HG03097 (cell line): ENCODE data around the gene ZNF416.

Source experiments
- ATAC-seq: cut with Tn5 transposase; IDR thresholded peaks from one replicate; pipeline ENCODE4 v1.9.1; 2021; ENCODE audit not compliant: unreplicated experiment, low FRiP score

ZNF416 gene

DNA sequence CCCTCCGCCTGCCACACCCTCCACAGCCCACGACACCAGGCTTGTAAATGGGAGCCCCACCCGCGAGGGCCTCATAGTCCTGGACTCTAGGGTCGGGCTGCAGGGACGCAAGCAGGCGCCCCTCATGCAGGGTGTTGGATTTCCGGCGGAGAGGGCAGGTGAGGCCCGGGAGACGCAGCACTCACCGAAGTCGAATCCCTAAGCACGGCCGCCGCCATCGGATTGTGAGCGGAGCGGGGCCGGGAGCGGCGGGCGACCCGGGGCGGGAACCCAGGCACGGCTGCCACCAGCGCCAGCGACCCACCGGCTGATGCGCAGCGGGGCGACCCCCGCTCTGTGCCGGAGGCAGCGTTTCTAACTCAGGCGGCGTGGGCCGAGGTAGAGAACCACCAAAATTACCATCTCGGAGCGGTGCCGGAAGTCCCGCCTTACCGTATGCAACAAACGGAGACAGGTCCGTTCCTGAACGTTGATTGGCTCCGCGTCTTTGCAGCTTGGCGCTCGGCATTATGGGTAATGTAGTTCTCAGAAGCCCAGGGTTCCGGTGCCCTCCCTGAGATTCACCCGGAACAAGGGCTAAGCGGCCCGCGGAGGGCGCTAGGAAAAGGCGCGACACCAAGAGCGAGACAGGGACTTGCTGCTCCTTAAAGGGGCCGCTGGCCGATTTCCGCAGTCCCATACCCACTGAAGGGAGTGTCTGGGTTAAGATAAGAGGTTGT is at the start of gene ZNF416:
ZNF416 (minus strand) TSS at position 425 of the 719 bp plus-strand sequence; CDS start at position 218, 207 bp downstream.
- ATAC-seq, result peak; percentile 89

DNA sequence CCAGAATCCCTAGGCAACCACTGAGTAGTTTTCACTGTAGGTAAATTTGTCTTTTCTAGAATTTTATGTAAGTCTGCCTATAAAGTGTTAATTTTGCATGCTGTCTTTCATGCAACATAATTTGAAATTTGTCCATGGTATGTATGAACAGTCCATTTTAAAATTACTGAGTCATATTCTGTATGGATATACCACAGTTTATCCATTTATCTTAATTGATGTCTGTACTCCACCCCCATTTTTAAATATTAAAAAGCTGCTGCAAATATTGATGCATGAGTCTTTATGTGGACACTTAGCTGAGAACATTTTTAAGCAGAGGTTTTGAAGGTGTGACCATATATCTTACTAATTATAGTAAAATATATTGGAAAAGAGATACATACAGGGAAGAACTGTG is 44.4 kb upstream of the ZNF416 start:
- ATAC-seq, result no peak

DNA sequence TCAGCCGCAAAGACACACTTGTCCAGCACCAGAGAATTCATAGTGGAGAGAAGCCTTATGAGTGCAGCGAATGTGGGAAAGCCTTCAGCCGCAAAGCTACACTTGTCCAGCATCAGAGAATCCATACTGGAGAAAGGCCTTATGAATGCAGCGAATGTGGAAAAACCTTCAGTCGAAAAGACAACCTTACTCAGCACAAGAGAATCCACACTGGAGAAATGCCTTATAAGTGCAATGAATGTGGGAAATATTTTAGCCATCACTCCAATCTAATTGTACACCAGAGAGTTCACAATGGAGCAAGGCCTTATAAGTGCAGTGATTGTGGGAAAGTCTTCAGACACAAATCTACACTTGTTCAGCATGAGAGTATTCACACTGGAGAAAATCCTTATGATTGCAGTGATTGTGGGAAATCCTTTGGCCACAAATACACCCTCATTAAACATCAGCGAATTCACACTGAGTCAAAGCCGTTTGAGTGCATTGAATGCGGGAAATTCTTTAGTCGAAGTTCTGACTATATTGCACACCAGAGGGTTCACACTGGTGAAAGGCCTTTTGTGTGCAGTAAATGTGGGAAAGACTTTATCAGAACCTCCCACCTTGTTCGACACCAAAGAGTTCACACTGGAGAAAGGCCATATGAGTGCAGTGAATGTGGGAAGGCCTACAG is 42.1 kb upstream of the ZNF416 start:
- no peak for ATAC-seq

DNA sequence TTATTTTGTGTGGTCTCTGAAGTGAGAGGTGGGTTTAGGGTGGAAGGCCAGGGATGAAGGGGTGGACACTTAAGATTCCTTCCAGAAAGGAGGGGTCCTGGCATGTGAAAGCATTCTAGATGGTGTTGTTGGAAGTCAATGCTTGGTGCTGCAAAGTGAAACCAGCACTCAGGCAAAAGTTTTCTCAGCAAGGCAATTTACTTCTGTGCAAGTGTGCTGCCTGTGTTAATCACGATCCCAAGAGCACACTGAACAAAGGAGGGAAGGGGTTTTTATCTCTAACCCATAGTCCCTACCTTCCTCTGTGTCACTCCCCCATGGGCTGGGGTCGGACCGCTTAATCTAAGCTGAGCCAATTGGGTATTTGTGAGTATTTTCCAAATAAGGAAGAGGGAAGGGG is 36.6 kb upstream of the ZNF416 start:
- ATAC-seq, result no peak

DNA sequence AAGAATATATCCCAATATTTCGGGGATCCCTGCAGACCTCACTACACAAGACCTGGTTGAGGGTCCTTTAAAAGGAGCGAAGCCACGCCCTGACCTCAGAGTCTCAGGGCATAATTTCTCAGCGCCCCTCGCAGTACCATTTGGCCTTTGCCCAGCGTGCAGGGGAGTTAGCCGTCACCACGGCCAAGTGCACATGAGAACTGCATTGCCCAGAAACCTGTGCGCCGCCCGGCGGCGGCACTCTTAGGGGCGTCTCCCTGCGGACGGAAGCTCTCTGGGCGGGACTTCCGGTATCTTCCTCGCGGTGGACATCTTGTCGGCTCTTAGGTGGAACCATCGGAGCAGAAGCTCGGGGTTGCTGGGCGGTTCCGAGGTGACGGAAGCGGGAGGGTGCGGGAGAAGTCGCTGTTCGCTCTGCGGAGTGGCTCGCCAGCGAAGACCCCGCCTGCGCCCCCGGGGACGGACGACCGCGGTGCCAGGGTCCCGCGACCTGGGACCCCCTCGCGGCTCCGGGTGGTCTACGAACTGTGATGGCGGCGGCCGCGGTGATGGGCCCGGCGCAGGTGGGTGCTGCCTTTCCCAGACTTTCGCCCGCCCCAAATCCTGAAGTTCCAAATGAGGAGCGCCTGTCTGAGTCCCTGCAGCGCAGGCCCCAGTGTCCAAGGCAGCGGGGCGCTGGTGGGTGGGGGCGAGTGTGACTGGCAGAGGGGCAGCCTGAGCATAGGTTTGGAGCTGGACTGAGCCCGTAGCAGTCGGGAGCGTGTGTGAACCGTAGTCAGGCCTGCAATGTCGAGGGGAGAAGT is 35.4 kb upstream of the ZNF416 start, which contains the start of gene ZNF134:
ZNF134 (plus strand) TSS at position 302 of the 803 bp plus-strand sequence. CDS start 5,227 bp downstream, outside the sequence.
- peak; percentile 93 for ATAC-seq

DNA sequence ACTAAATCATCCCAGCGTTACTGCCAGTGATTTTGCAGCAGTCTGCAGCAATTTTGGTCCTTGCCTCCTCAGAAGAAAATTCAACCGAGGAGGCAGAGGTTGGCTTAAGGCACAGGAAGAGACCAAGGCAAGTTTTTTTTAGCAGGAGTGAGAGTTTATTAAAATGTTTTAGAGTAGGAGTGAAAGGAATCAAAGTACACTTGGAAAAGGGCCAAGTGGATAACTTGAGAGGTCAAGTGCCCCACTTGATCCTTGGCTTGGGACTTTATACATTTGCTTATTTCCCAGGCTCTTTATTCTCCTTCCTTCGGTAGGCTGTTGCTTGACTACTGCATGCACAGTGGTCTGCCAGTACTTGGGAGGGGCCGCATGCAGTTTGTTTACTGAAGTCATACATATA is 32.4 kb upstream of the ZNF416 start:
- ATAC-seq, result no peak

DNA sequence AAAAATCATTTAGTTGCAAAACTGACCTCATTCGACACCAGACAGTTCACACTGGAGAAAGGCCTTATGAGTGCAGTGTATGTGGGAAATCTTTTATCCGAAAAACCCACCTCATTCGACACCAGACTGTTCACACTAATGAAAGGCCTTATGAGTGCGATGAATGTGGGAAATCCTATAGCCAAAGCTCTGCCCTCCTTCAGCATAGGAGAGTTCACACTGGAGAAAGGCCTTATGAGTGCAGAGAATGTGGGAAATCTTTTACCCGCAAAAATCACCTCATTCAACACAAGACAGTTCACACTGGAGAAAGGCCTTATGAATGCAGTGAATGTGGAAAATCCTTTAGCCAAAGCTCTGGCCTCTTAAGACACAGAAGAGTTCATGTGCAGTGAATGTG is 28.2 kb upstream of the ZNF416 start:
- no peak for ATAC-seq

DNA sequence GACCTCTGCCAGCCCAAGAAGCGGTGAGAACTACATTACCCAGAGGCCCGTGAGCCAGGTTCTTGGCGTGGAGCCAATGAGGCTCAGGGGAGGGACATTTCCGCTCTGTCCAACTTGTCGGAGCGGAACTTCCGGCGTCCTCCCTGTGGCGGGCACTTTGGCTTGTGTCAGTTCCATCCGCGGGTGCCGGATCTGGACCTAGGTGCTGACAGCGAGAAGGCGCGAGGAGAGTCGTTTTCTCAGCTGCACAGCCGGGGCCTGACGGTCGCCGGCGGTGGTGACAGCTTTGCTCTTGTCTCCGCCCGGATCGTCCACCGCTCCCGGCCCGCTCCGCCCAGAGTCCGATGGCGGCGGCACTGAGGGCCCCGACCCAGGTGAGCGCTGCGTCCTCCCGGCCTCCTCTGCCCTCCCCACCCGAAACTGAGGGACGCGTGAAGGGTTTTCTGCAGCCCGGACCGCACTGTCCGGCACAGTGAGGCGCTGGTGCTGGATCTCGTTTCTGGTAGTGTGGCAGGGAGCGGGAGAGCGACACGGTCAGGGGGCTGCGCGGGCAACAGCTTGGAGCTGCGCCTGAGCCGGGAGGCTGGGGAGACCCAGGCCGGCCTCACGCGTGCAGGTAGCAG is 21.2 kb upstream of the ZNF416 start, which contains the start of gene ZNF530:
ZNF530 (plus strand) TSS at position 125 of the 623 bp plus-strand sequence. CDS start 4,461 bp downstream, outside the sequence.
- ATAC-seq, result peak; percentile 88

DNA sequence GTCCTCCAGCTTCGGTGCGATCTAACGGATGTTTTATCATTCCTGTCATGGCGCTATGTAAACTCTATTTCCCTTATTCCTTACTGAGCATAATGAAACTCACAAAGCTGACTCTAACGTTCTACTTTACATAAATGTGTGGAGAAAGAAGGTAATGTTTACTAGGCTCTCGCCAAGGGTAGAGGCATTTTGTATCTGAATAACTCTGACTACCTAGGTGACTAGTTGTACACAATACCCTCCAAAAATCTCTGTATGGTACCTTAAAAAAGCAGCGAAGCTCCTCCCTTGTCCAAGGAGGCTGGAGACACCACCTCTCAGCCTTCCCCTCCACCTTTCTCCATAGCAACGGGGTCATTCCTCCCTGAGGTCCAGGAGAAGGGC is 20.7 kb upstream of the ZNF416 start:
- ATAC-seq, result no peak

DNA sequence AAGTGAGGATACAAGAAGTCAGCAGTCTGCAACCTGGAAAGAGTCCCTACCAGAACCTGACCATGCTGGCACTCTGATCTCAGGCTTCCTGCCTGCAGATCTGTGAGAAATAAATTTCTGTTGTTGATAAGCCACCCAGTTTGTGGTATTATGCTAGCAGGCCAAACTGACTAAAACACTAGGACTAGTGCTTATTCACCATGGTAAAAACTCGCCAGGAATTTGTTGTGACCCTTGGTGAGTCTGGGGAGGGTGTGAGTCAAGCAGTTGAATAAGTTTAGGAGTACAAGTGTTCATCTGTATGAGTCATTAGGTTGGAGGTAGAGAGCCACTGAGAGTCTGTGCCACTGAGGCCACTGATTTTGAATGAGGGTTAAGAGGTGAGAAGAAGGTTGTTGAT is 8.8 kb upstream of the ZNF416 start:
- ATAC-seq, result no peak

DNA sequence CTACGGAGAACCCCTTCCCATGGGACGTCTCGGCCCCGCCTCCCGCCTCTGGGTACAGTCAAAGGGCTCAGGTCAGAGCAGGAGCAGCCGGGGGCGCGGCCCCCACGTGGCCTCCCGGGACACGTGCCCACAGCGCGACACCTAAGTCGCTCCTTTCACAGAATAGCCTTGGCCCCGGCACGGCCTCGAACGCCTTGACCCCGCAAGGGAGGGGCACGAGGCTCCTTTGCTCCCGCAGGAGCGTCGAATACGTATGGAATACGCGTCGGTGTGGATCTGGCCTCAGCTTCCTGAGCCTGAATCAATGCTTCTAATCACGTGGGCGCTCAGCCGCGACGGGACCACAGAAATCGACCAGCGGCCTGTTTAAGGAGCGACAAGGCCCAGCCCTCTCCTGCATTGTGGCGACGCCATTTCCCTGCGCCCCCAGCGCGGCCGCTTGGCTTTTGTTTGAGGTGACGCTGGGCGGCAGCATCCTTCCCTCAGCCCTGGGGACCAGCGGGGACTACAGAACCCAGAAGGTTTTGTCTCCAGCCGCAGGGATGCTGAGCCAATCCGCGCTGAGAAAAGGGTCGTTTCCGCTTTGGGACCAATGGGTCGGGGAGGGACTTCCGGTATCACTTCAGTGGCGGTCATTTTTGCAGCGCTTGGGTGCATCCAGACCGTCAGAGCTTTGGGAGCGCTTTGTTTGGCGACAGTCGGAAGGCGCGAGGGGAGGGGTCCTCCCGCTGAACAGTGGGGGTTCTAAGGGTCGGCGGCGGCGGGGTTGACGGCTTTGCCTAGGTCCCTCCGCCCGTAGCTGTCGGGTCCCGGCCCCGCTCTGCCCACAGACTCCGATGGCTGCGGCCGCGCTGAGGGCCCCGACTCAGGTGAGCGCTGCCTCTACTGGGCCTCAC is 5.1 kb upstream of the ZNF416 start, which contains the start of gene ZIK1:
ZIK1 (plus strand) TSS at position 625 of the 896 bp plus-strand sequence; CDS start at position 837, 212 bp downstream.
- peak; percentile 71 for ATAC-seq

DNA sequence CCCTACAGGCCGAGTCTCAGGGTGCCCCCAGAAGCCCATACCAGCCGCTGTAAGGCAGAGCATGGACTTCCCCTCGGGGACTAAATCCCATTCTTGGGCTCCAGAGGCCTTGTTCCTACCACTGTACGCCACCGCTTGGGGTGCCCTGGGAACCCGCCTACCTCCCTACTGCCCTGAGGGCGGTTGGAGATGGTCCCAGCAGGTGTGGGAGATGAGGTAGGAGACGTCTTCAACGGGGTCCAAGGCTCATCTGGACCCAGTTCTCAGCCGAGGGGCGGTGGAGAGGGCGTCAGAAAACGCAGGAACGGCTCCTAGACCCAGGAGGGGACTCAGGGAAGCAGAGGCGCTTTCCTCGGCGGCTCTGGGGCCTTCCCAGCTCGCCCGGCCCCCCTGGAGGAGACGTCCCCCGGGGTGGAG is 4.4 kb upstream of the ZNF416 start:
- no peak for ATAC-seq

DNA sequence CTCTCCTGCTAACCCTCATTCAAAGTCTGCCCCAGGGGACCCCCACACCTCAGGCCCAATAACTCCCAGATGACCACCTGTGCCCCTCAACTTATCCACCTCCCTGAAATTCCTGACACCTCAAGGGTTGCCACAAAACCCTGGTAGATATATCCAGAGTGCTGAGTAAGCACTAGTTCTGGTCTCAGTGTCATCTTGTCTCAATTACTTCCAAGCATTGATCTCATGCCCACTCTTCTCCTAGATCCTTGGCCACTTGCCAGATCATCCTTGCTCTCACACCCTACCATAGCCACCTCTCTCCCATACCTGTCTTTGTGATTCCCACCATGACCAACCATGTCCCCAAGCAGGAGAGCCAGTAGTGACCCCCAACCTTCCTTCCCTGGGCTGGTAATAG is 2.0 kb downstream of the ZNF416 start:
- no peak for ATAC-seq

DNA sequence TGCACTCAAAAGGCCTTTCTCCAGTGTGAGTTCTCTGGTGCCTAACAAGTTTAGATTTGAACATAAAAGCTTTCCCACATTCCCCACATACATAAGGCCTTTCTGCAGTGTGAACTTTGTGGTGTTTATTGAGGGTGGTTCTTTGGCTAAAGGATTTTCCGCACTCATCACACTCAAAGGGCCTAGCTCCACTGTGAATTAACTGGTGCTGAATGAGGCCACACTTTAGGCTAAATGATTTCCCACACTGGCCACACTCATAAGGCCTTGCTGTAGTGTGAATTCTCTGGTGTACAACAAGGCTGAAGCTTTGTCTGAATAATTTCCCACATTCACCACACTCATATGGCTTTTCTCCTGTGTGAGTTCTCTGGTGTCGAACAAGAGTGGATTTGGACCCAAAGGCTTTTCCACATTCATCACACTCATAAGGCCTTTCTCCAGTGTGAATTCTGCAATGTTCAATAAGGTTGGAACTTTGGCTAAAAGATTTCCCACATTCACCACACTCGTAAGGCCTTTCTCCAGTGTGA is 6.2 kb downstream of the ZNF416 start:
- ATAC-seq, result no peak

DNA sequence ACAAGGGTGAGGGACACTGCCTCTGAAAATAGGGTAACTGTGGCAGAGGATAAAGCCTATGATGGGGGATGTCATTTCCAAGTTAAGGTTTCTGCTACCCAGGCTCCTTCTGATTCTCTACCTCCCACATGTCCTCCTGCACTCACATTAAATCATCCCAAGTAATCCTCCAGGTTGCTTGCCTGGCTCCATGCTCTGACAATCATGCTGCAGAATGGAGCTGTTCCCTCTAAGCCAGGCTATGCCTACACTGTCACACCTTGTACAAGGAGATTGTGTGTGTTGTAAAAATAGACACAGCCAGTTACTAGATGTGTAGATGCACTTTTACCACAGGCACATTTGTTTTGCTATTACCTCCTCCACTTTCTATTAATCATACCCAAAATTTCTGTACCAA is 8.0 kb downstream of the ZNF416 start:
- no peak for ATAC-seq

DNA sequence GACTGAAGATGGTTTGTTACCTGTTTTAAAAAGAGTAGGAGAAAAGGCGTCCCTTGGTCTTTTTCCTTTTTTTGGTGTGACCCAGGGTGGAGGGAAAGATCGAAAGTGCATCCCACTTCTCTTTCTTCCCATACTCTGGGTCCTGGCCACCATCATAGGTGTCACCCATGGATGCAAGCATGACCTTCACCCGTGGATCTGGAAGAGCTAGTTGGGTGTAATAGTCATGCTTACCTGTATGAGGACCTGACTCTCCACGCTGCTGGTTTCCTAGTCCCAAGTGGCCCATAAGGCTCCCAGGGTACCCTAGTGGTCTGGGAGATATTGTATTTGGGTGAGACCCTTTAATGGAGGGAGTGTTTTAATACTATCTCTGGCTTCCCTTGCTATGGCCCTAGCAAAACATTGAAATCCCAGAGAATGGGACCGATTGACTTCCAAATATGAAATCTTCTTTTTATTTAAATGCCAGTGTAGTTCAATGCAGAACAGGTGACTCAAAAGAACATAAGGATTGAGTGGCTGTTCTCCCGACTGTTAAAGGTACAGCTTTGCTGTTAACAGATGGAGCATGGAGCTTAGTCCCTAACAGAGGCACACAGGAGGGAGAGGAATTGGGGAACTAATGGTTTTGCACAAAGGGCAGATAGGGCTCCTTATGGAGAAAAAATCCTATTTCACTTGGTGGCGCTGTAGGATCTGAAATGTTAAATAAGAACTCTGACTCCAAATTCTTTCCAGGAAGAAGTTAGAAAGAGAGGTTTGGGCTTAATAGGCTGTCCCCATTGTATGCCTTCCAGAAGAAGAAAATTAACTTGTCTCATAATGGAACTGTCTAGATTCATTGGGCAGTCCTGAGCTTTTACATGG is 12.1 kb downstream of the ZNF416 start:
- no peak for ATAC-seq

DNA sequence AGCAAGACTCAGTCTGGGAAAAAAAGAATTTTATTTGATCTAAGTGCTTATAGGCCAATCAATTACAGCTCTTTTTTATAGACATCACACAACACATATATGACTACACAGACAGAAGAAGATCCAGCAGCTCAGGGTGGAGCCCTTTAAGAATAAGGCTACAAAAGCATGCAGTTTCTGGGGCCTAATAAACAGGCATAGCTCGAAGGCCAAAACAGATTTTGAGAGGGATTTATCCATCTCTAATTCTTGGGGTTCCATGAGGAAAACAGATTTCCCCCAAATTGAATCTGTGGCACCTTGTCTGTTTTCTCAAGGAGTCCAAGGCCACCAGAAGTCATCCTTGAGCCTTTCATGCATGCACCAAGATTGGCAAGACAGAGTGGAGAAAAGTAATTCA is 15.2 kb downstream of the ZNF416 start:
- no peak for ATAC-seq

DNA sequence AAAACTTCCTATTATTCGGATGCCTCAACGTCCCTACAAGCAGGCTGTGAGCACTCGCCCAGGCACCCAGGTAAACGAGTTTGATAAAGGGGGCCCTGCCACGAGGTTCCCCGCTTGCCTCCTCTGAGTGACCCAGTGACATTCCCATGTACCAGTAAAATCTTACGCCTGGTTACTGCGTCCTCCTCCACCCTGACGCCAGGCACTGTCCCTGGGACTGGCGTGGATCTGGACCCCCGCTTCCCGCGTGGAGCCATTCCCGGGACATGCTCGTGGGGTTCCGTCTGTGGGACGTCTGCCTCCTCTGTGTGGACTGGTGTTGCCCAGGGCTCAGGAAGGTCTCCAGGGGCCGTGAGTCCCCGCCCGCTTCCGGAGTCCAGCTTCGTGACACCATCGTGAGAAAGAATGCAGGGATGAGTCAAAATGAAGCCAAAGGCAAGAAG is 18.6 kb downstream of the ZNF416 start:
- peak; percentile 14 for ATAC-seq
